ENCODE data around the gene ACSL3.

DNA sequence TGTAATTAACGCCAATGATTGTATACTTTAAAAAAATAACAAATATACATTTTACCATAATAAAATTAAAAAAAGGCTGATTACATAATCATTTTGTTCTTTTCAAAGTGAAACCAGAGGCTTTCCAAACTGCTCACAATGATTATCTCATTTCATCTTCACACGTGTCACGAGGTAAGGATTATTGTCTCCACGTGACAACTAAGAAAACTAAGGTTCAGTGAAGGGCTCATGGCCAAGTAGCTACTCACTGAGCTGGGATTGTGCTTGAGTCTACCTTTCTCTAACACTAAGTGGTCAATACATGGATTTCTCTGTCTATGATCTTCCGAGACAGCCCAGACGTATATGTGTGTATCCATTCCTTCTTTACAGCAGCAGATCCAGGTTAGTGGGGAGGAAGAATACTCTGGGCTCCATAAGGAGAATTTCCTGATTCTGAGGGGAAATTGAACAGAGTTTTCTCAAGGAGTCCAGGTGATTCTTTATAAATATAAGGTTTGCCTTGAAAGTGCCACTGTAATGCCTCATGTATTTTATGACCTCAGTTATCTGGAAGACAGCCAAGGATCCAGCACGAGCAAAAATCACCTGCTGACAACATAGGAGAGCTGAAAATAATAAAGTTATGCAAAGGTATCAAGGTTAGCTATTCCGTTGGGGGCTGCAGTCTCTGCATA is 25.6 kb upstream of the ACSL3 start:
- TF ChIP-seq EP300 (conservative IDR thresholded peaks at IDR 0.05; ENCODE audit: poor library complexity, severe bottlenecking) = no peak
- TF ChIP-seq, protein P1, sequence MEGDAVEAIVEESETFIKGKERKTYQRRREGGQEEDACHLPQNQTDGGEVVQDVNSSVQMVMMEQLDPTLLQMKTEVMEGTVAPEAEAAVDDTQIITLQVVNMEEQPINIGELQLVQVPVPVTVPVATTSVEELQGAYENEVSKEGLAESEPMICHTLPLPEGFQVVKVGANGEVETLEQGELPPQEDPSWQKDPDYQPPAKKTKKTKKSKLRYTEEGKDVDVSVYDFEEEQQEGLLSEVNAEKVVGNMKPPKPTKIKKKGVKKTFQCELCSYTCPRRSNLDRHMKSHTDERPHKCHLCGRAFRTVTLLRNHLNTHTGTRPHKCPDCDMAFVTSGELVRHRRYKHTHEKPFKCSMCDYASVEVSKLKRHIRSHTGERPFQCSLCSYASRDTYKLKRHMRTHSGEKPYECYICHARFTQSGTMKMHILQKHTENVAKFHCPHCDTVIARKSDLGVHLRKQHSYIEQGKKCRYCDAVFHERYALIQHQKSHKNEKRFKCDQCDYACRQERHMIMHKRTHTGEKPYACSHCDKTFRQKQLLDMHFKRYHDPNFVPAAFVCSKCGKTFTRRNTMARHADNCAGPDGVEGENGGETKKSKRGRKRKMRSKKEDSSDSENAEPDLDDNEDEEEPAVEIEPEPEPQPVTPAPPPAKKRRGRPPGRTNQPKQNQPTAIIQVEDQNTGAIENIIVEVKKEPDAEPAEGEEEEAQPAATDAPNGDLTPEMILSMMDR (IDR thresholded peaks at IDR 0.05; ENCODE audit: poor library complexity, severe bottlenecking) = no peak
- TF ChIP-seq MXI1 (conservative IDR thresholded peaks at IDR 0.05; ENCODE audit: poor library complexity, severe bottlenecking) = no peak
- TF ChIP-seq, protein P2, sequence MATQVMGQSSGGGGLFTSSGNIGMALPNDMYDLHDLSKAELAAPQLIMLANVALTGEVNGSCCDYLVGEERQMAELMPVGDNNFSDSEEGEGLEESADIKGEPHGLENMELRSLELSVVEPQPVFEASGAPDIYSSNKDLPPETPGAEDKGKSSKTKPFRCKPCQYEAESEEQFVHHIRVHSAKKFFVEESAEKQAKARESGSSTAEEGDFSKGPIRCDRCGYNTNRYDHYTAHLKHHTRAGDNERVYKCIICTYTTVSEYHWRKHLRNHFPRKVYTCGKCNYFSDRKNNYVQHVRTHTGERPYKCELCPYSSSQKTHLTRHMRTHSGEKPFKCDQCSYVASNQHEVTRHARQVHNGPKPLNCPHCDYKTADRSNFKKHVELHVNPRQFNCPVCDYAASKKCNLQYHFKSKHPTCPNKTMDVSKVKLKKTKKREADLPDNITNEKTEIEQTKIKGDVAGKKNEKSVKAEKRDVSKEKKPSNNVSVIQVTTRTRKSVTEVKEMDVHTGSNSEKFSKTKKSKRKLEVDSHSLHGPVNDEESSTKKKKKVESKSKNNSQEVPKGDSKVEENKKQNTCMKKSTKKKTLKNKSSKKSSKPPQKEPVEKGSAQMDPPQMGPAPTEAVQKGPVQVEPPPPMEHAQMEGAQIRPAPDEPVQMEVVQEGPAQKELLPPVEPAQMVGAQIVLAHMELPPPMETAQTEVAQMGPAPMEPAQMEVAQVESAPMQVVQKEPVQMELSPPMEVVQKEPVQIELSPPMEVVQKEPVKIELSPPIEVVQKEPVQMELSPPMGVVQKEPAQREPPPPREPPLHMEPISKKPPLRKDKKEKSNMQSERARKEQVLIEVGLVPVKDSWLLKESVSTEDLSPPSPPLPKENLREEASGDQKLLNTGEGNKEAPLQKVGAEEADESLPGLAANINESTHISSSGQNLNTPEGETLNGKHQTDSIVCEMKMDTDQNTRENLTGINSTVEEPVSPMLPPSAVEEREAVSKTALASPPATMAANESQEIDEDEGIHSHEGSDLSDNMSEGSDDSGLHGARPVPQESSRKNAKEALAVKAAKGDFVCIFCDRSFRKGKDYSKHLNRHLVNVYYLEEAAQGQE (IDR thresholded peaks at IDR 0.05; ENCODE audit: borderline replicate concordance) = no peak

Data from neural cell (in vitro differentiated cells).